IMR-90 (cell line): ENCODE measurements around the gene SLC29A2. TPM values are rescaled to one million over a fixed set of nuclear protein-coding genes. Genes with fewer than 3 reads are reported as not detected.

Experiments
- ATAC-seq: fragments of 200-7000 bp; cut with Tn5 transposase; 2 replicates; pipeline ENCODE4 v1.9.1; 2020; ENCODE audit warnings: low read depth, mild to moderate bottlenecking, moderate library complexity
- BruUV-seq: library from RNA; stranded (reverse); fragments of 400-500 nt; replicated peaks from 2 replicates; lab custom pipeline; 2021; lab: Mats Ljungman, UMichigan
- CTCF ChIA-PET: fragments of 300-600 bp; formaldehyde crosslinking; extraction: SDS; loops from one replicate; lab custom pipeline; 2021; ENCODE audit warnings: antibody characterized with exemption; lab: Yijun Ruan, JAX
- POLR2A ChIA-PET: fragments of 300-600 bp; sonication (Branson Sonifier 250); formaldehyde crosslinking; loops from one replicate; lab custom pipeline; 2022; ENCODE audit warnings: antibody characterized with exemption; ENCODE audit not compliant: unreplicated experiment; lab: Charles Lee
- DNase-seq: peaks from one replicate; pipeline ENCODE4 v3.0.0; 2013
- H2AFZ ChIP-seq: replicated peaks from 2 replicates; pipeline ENCODE3; 2013; ENCODE audit warnings: low read length, mild to moderate bottlenecking; ENCODE audit not compliant: poor library complexity
- H2AK5ac ChIP-seq: 2 replicates; pipeline ENCODE4 v1.6.1; 2013; ENCODE audit warnings: low read depth, low read length, inconsistent platforms
- H2AK9ac ChIP-seq: replicated peaks from 2 replicates; pipeline ENCODE3; 2013; ENCODE audit warnings: mild to moderate bottlenecking, low read depth, low read length, moderate library complexity; ENCODE audit not compliant: poor library complexity
- H2BK120ac ChIP-seq: 2 replicates; pipeline ENCODE4 v1.6.1; 2013; ENCODE audit warnings: low read depth, low read length, inconsistent platforms
- H2BK15ac ChIP-seq: 3 replicates; pipeline ENCODE4 v1.6.1; 2013; ENCODE audit warnings: low read depth, low read length, inconsistent platforms
- H2BK20ac ChIP-seq: 2 replicates; pipeline ENCODE4 v1.6.1; 2013; ENCODE audit warnings: low read depth, mild to moderate bottlenecking, inconsistent platforms, low read length, moderate library complexity
- H2BK5ac ChIP-seq: 2 replicates; pipeline ENCODE4 v1.6.1; 2013; ENCODE audit warnings: mild to moderate bottlenecking, low read depth, low read length, inconsistent platforms; ENCODE audit not compliant: poor library complexity, severe bottlenecking
- H3K14ac ChIP-seq: replicated peaks from 2 replicates; pipeline ENCODE4 v1.6.1; 2013; ENCODE audit warnings: low read depth, low read length, inconsistent platforms
- H3K18ac ChIP-seq: 2 replicates; pipeline ENCODE4 v1.6.1; 2013; ENCODE audit warnings: low read depth, low read length, control low read depth
- H3K23ac ChIP-seq: 2 replicates; pipeline ENCODE4 v1.6.1; 2013; ENCODE audit warnings: low read depth, low read length, inconsistent platforms
- H3K27ac ChIP-seq: 2 replicates; pipeline ENCODE4 v1.5.1; 2013; ENCODE audit warnings: mild to moderate bottlenecking, control low read depth, low read length; ENCODE audit not compliant: insufficient read depth
- H3K27me3 ChIP-seq: 2 replicates; pipeline ENCODE4 v1.6.1; 2013; ENCODE audit warnings: low read length; ENCODE audit not compliant: control insufficient read depth, insufficient read depth
- H3K36me3 ChIP-seq: 2 replicates; pipeline ENCODE4 v1.6.1; 2013; ENCODE audit warnings: low read length, mixed read lengths; ENCODE audit not compliant: control insufficient read depth, insufficient read depth
- H3K4ac ChIP-seq: 2 replicates; pipeline ENCODE4 v1.6.1; 2013; ENCODE audit warnings: low read depth, low read length, inconsistent platforms
- H3K4me1 ChIP-seq: 2 replicates; pipeline ENCODE4 v1.6.1; 2013; ENCODE audit warnings: low read length, mixed read lengths; ENCODE audit not compliant: control insufficient read depth, insufficient read depth
- H3K4me2 ChIP-seq: 2 replicates; pipeline ENCODE4 v1.6.1; 2013; ENCODE audit warnings: low read depth, mild to moderate bottlenecking, control low read depth, low read length, moderate library complexity
- H3K4me3 ChIP-seq: 2 replicates; pipeline ENCODE4 v1.5.1; 2013; ENCODE audit warnings: low read depth, mild to moderate bottlenecking, control low read depth, low read length, moderate library complexity; ENCODE audit not compliant: insufficient read depth
- H3K56ac ChIP-seq: 2 replicates; pipeline ENCODE4 v1.6.1; 2013; ENCODE audit warnings: low read length, inconsistent platforms; ENCODE audit not compliant: insufficient read depth; ENCODE audit errors: extremely low read depth
- H3K79me1 ChIP-seq, 2 experiments: 2 replicates each; pipeline ENCODE4 v1.6.1; 2013; ENCODE audit warnings: low read length in 2 of 2, inconsistent platforms in 1 of 2, low read depth in 1 of 2
- H3K9ac ChIP-seq: 2 replicates; pipeline ENCODE4 v1.6.1; 2013; ENCODE audit warnings: low read depth, low read length, control low read depth
- H3K9me1 ChIP-seq: 2 replicates; pipeline ENCODE4 v1.6.1; 2013; ENCODE audit warnings: low read length, inconsistent platforms; ENCODE audit not compliant: insufficient read depth
- H3K9me3 ChIP-seq: 2 replicates; pipeline ENCODE4 v1.6.1; 2013; ENCODE audit warnings: low read length; ENCODE audit not compliant: control insufficient read depth, insufficient read depth
- H4K20me1 ChIP-seq: 2 replicates; pipeline ENCODE4 v1.6.1; 2013; ENCODE audit warnings: low read length, inconsistent platforms; ENCODE audit not compliant: insufficient read depth
- H4K5ac ChIP-seq: 2 replicates; pipeline ENCODE4 v1.6.1; 2013; ENCODE audit warnings: mild to moderate bottlenecking, low read depth, low read length, control low read depth
- H4K8ac ChIP-seq, 2 experiments: 2 replicates each; pipeline ENCODE4 v1.6.1; 2013; ENCODE audit warnings: low read depth in 2 of 2, low read length in 2 of 2, control low read depth in 1 of 2, inconsistent platforms in 1 of 2
- H4K91ac ChIP-seq: 2 replicates; pipeline ENCODE4 v1.6.1; 2013; ENCODE audit warnings: low read depth, low read length, inconsistent platforms; ENCODE audit not compliant: insufficient read depth
- CHD1 ChIP-seq: IDR thresholded peaks from 2 replicates; pipeline ENCODE4 v1.6.1; 2012; ENCODE audit warnings: low read depth, low read length, improper control_type of control experiment
- CTCF ChIP-seq: conservative IDR thresholded peaks from 2 replicates; pipeline ENCODE4 v1.5.1; 2012; ENCODE audit warnings: mild to moderate bottlenecking, low read depth, low read length, improper control_type of control experiment
- ELK1 ChIP-seq: fragments of 150-350 bp; IDR thresholded peaks from 2 replicates; pipeline ENCODE4 v1.6.1; 2016; ENCODE audit warnings: low read depth, mild to moderate bottlenecking, low read length, moderate library complexity, borderline replicate concordance
- MAFK ChIP-seq: IDR thresholded peaks from 2 replicates; pipeline ENCODE4 v1.6.1; 2012; ENCODE audit warnings: low read depth, low read length, improper control_type of control experiment
- MAZ ChIP-seq: IDR thresholded peaks from 2 replicates; pipeline ENCODE4 v1.6.1; 2012; ENCODE audit warnings: low read depth, mild to moderate bottlenecking, low read length, improper control_type of control experiment, moderate library complexity, borderline replicate concordance
- RAD21 ChIP-seq: IDR thresholded peaks from 2 replicates; pipeline ENCODE4 v1.6.1; 2012; ENCODE audit warnings: low read length, improper control_type of control experiment
- RCOR1 ChIP-seq: IDR thresholded peaks from 2 replicates; pipeline ENCODE4 v1.6.1; 2012; ENCODE audit warnings: mild to moderate bottlenecking, low read length, improper control_type of control experiment; ENCODE audit not compliant: insufficient replicate concordance
- SMC3 ChIP-seq: fragments of 150-350 bp; IDR thresholded peaks from 2 replicates; pipeline ENCODE4 v1.6.1; 2016; ENCODE audit warnings: low read depth, mild to moderate bottlenecking, antibody characterized with exemption, low read length, moderate library complexity
- WGBS, 2 experiments: methylation state at CpG; one replicate each; pipeline versions ENCODE4 v1.1.5 to v1.1.7; 2013; ENCODE audit warnings: missing lambda C conversion rate in 2 of 2; ENCODE audit not compliant: insufficient read length in 1 of 2; ENCODE audit errors: extremely low coverage in 2 of 2; 5-methylcytosine and 5-hydroxymethylcytosine counted together
- dilution Hi-C: fragments of 300-500 bp; cut with HindIII; formaldehyde crosslinking; loops from one replicate; pipeline ENCODE4 v1.14.3; 2018; ENCODE audit warnings: low sequenced_read_pairs; ENCODE audit not compliant: unreplicated experiment
- in situ Hi-C: fragments of 300-500 bp; cut with MboI; formaldehyde crosslinking; loops from 3 replicates; pipeline ENCODE4 v1.14.3; 2019; ENCODE audit warnings: low sequenced_read_pairs, inconsistent platforms, mixed read lengths
- intact Hi-C: fragments of 100-400 bp; cut with micrococcal nuclease; formaldehyde crosslinking; loops from 2 replicates; pipeline ENCODE4 v1.10.0; 2022
- polyA plus RNA-seq, 3 experiments: library from polyadenylated mRNA; depleted of rRNA; stranded (reverse); fragments of >200 nt; gene quantifications; 2 replicates each; pipeline ENCODE4 v1.2.3, GENCODE V29; 2012; ENCODE audit warnings: low replicate concordance in 1 of 3
- total RNA-seq: library from RNA; depleted of rRNA; stranded (reverse); fragments of >200 nt; gene quantifications from 2 replicates; pipeline ENCODE4 v1.2.3, GENCODE V29; 2012

Gene SLC29A2
- total and polyA plus RNA-seq, 2 of the 4 experiments (the other 2 are of a cell fraction) = under 0.01 to 1.2 TPM

GRCh38 chr11:66322732-66323427, 48.7 kb downstream of the SLC29A2 start (continued):
- TF ChIP-seq RAD21 = no peak

- dilution Hi-C loops = no loop called here
- no peak overlapping the region for H3K9ac ChIP-seq
- H3K27ac ChIP-seq = no peak overlapping the region
- no peaks in the 10 kb centered on the region for H3K27me3 ChIP-seq
- H2BK120ac ChIP-seq = no peak overlapping the region
- intact Hi-C loops = no loop called here
- no peak overlapping the region for H3K4me3 ChIP-seq
- in situ Hi-C loops = no loop called here
- POLR2A ChIA-PET = interaction anchor here (1.2 kb wide), 1 partner anchor 9 kb away, joined by 4 read pairs; no protein-coding TSS in a partner anchor
- peaks cover 0 to 27% of the 10 kb centered on the region in 2 experiments; a peak in 2 of 4 replicates for H3K79me1 ChIP-seq
- no peak overlapping the region for H2AFZ ChIP-seq
- WGBS, 2 experiments = 80% methylated on average over 2 of the region's 4 CpGs; no CpG with 5 or more reads in 1 of the 2 experiments
- no peak overlapping the region for H3K4ac ChIP-seq
- TF ChIP-seq MAZ = no peak
- TF ChIP-seq ELK1 = no peak
- TF ChIP-seq SMC3 = no peak
- no peak for TF ChIP-seq CTCF
- no peak for TF ChIP-seq CHD1
- no peak for TF ChIP-seq RCOR1
- TF ChIP-seq MAFK = no peak
- no peaks in the 10 kb centered on the region for H3K36me3 ChIP-seq
- no peak overlapping the region for H3K4me2 ChIP-seq
- no peak overlapping the region for H2AK9ac ChIP-seq
- no peaks in the 10 kb centered on the region for H3K9me3 ChIP-seq
- DNase-seq = no peak
- H4K20me1 ChIP-seq = peaks cover 2% of the 10 kb centered on the region
- H3K56ac ChIP-seq = no peak overlapping the region
- no peak overlapping the region for H4K8ac ChIP-seq
- no peak overlapping the region for H4K91ac ChIP-seq
- no peak overlapping the region for H2AK5ac ChIP-seq
- 0 out of 2 replicates have a peak overlapping the region, but pooled peaks have one; percentile 1 for H2BK20ac ChIP-seq
- H3K18ac ChIP-seq = no peak overlapping the region
- CTCF ChIA-PET = interaction anchor here (1.6 kb wide), 1 partner anchor 10 kb away, joined by 5 read pairs; no protein-coding TSS in a partner anchor
- H3K14ac ChIP-seq = no peak overlapping the region
- no peak overlapping the region for H4K5ac ChIP-seq
- H3K23ac ChIP-seq = no peak overlapping the region
- H2BK15ac ChIP-seq = no peak overlapping the region
- peaks cover 42% of the 10 kb centered on the region for H3K4me1 ChIP-seq
- H2BK5ac ChIP-seq = no peak overlapping the region
- BruUV-seq = no TSS peak
- no peak for ATAC-seq
- H3K9me1 ChIP-seq = peaks cover 30% of the 10 kb centered on the region
Measured at GRCh38 chr11:66321606-66322005, 50.0 kb downstream of the SLC29A2 start.
